ENCODE results near the gene VEGFA.

The VEGFA gene

GRCh38 chr6:43735642-43736199, 34.3 kb upstream of the VEGFA start:
- no peak for DNase-seq (ENCODE audit: extremely low read depth, low read depth)
- TF ChIP-seq CTCF (IDR thresholded peaks at IDR 0.05; ENCODE audit: low read depth, low read length) = no peak

DNA sequence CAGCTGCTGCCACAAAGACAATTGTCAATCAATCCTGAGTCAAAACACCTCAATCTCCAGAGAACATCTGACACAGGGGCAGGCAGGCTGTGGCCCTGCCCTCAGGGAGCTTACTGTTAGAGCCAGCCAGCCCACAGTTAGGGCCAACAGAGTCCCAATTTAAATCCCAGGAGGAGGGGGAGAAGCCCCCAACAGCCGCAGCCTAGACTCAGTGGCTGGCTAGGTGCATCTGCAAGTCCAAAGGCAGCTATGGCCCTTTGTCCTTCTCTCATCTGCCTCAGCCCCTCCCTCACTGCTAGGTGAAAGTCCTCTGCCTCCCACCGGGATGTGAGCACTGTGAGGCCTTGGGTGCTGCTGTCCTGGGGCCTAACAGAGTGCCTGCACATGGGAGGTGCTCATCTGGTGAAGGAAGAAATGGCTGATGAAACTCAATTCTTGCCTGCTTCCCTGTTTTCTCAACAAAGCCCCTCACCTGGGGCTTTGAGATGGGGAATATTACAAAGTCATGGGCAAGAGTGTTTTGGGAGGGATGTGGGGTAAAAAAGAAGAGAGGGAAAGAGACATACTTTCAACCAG, 33.7 kb upstream of the VEGFA start:
- no peak for DNase-seq (ENCODE audit: extremely low read depth, low read depth)
- no peak for TF ChIP-seq CTCF (IDR thresholded peaks at IDR 0.05; ENCODE audit: low read depth, low read length)

- no peak for TF ChIP-seq CTCF (IDR thresholded peaks at IDR 0.05; ENCODE audit: low read depth, low read length)
- DNase-seq (ENCODE audit: extremely low read depth, low read depth) = no peak
Measured at GRCh38 chr6:43736844-43737243, 33.2 kb upstream of the VEGFA start.

- DNase-seq (ENCODE audit: extremely low read depth, low read depth) = no peak
- no peak for TF ChIP-seq CTCF (IDR thresholded peaks at IDR 0.05; ENCODE audit: low read depth, low read length)
Measured at GRCh38 chr6:43737272-43738081, 32.5 kb upstream of the VEGFA start.

- DNase-seq (ENCODE audit: extremely low read depth, low read depth) = no peak
- no peak for TF ChIP-seq CTCF (IDR thresholded peaks at IDR 0.05; ENCODE audit: low read depth, low read length)
Measured at GRCh38 chr6:43738267-43738676, 31.7 kb upstream of the VEGFA start.

DNA sequence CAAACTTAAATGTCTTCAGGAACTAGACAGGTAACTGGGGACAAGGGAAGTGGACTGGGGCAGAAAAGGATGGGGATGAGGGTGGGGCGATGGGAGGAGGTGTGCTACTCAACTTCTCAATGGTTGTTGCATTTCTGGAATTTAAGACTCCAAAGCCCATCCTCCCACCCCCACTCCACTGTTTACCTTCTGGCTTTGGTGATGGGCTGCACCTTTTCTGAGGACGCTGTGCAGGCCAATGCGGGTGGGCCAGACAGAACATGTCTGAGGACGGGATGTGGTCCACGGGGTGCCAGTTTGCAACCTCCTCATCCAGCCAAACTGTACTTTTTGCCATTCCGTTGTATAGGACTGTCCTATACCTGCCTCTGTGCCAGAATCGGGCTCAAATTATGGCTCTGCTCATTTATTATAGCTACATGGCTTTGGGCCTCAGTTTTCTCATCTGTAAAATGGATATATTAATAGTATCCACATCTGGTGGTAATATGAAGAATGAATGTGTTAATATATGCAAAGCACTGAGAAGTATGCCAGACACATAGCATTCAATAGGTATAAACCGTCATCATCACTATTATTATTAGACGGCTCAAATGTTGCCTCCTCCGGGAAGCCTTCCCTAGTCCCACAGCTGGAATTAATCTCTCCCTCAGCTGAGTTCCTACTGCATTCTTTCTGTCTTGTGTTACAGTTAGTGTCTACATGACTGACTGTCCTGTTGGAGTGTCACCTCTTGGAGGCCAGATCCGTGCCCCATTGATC, 31.0 kb upstream of the VEGFA start:
- DNase-seq (ENCODE audit: extremely low read depth, low read depth) = no peak
- no peak for TF ChIP-seq CTCF (IDR thresholded peaks at IDR 0.05; ENCODE audit: low read depth, low read length)

Data from AG09319 (cell line).